Kidney tubule cell (primary cell): ENCODE measurements around the gene DLG5.
A peak's percentile ranks its signal among the peaks of the same experiment; 100 is the strongest.

Experiments
- DNase-seq: peaks from one replicate; pipeline ENCODE4 v3.0.0-alpha.2; 2018; ENCODE audit warnings: low spot score

Gene DLG5

DNA sequence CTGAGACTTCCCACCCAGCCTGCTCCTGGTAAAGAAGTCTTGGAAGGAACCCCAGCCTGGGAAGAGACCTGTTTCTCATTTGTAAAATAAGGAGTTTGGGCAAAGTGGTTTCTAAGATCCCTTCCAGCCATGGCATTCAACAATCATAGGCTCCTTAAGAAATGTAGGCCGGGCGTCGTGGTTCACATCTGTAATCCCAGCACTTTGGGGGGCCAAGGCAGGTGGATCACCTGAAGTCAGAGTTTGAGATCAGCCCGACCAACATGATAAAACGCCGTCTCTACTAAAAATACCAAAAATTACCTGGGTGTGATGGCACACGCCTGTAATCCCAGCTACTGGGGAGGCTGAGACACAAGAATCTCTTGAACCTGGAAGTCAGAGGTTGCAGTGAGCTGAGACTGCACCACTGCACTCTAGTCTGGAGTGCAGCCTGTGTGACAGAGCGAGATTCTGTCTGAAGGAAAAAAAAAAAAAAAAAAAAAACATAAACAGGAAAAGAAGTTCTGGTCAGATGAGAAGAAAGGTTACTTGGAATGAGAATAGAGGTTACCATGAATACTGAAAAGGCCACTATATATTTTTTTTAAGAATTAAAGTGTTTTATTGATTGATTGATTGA lies 15.9 kb downstream of the DLG5 start:
- DNase-seq = no peak

DNA sequence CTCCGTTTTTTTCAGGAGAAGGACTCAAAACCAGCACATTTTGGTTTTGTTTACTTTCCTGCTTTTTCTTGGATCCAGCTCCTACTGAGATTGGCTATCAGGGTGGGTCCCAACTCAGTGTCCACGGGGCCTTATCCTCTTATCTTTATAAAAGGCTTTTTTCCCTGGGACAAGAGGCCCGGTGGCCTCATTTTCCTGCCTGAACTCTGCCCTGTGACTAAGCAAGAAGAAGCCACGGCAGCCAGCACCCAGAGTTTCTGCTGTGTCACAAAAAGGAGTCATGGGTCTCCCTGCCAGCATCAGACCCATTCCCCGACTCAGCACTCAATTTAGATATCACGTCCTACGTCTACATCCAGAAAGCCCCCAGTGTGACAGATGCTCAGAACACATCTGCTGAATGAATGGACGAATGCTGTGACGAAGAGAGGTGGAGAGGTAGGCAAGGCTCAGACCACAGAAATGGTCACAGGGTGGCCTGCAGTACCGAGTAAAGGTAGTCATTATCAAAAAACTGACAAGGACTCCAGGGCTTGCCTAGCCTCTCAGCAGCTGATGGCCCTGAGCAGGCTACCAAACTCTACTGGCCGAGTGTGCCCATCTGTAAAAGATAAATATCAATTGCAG lies 16.7 kb downstream of the DLG5 start:
- peak; percentile 51 for DNase-seq

- DNase-seq = no peak
These were observed 17.4 kb downstream of the DLG5 start for GRCh38 chr10:77909021-77909748.

GRCh38 chr10:77907900-77908717 lies 18.4 kb downstream of the DLG5 start:
- DNase-seq = no peak

- DNase-seq = no peak
These were observed 19.1 kb downstream of the DLG5 start for GRCh38 chr10:77907462-77907861.

GRCh38 chr10:77906951-77907421 lies 19.6 kb downstream of the DLG5 start:
- no peak for DNase-seq

DNA sequence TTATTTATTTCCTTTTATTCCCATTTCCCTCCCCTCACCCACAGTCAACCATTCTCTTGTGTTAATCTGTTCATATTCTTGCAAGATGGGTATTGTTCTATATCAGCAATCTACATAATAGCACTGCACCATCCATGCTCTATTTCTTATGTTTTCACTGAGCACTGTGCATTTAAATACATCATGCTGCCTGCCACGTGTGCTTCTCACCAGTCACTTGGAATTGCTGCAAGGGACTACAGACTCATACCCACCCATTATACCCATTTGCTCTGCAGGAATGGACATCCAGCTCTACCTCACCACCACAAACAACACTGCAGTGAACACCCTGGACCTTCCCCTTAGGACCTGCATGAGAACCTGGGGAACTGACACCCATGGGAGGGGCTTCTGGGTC lies 20.8 kb downstream of the DLG5 start:
- DNase-seq = no peak

DNA sequence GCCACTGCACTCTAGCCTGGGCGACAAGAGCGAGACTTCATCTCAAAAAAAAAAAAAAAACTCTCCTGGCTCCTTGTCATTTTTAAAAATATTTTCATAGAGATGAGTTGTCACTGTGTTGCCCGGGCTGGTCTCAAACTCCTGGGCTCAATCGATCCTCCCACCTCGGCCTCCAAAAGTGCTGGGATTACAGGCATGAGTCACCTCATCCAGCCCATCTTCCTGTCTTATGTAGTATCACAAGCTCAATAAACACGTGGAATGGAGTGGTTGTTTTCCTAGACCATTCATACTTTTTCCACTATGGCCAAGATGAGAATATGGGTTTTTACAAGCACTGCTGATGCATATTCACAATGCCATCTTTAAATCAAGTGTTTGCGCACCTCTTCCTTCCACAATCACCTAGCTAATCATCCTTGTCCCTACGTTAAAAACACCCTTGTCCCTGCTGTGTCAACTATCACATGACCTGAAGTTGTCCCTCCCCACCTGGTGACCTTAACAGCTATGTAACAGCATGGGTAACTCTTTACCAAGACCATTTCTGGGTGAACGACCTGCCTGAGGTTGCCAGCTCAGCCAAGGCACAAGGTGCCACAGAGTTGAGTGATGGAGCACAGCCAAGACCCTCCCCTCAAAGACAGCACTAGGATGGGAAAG lies 21.3 kb downstream of the DLG5 start:
- no peak for DNase-seq

GRCh38 chr10:77904100-77904840 lies 22.3 kb downstream of the DLG5 start:
- no peak for DNase-seq

- no peak for DNase-seq
These were observed 24.4 kb downstream of the DLG5 start for GRCh38 chr10:77902159-77902558.

GRCh38 chr10:77901743-77902142 lies 24.8 kb downstream of the DLG5 start:
- no peak for DNase-seq

DNA sequence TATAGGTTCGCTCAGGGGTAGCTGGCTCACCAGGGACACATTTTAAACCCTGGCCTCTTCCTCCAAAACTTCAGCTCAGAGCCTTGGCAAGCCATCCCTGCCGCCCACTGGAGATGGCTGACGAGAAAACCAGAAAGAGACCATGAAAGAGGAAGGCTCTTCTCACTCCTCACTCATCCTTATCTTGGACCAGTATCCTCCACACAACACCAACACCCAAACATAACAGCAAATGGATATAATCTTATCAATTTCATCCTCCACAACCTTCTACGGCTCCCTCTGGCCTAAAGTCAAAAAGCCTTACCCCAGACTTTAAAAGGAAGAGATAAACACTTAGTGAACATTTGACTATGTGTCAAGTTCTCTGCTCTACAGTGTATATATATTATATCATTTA lies 26.9 kb downstream of the DLG5 start:
- no peak for DNase-seq

DNA sequence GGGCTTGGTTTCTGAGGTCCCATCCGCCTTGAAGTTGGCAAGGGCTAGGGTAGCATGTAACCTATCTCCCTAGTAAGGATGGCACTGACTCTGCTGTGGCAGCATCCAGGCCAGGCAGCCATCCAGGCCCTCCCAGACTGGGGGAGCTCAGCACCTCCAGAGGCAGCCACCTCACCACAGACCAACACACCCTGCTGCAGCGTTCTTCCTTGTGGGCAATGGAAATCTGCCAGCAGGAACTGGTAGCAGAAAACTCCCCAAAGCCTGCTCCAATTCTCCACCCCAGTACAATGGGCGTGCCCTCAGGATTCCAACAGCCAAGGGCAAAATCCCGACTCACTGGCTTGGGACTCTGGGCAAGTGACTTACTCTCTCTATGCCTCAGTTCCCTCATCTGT lies 27.5 kb downstream of the DLG5 start:
- DNase-seq = peak; percentile 86

DNA sequence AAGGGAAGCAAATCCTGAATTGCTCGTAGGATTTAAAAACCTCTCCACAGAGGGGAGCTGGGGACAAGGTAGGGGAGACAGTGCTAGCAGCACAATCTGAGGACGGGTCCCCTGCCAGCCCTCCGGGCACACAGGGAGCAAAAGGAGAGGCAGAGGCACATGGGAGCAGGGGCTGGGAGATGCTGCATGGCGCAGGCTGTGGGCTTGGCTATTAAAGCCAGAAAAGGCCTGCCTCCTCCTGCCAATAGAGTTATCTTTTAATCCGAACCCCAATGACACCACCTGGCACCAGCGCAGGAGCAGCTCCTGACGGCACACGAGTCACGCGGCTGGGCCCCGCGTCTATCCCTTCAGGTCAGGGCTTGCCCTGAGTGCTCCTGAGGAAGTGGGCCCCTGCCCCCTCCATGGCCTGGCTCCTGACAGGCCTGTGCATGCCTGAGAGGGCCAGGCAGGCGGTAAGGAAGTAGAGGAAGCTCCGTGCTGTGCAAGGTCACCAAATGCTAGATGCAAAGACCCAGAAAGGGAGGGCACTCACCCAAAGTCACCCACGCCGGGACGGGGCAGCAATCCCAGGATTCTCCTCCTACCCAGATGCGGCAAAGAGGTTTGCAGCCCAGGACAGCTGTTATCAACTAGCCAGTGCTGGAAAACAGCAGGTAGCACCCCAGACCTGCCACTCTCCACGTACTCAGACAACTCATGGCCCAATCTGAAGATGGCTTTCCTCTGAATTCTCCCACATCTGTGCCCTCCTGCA lies 28.1 kb downstream of the DLG5 start:
- peak; percentile 77 for DNase-seq

DNA sequence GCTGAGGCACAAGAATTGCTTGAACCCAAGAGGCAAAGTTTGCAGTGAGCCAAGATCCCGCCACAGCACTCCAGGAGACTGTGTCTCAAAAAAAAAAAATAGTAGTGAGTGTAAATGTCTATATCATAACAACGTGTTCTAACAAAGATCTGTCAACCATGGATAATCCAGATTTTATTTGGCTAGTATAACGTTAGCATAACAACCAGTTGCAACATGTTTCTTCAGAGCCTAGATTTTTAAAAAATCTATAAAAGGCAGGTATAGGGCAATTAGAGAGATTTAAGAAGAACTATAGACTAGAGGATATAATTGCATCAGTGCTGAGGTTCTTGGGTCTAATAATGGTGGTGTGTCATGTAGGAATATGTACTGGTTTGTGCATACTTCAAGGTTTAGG lies 30.5 kb downstream of the DLG5 start:
- no peak for DNase-seq

GRCh38 chr10:77894058-77894457 lies 32.5 kb downstream of the DLG5 start:
- no peak for DNase-seq

DNA sequence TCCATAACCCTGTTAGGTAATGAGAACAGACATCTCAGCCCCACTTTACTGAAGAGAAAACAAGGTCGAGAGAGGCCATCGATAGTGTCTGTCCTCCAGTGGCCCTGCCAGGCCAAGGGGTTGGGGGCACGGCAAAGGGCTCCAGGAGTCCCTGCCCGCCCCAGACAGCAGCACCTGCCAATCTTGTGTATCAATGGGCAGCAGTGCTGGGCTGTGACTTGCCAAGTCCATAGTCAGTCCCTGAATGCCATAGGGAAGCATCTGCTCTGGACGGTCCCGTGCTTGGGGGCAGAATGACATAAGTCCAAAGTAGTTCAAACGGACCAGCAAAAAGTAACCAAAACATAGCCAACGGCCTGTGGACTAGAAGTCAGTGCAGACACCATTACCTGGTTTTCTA lies 33.2 kb downstream of the DLG5 start:
- DNase-seq = no peak

- DNase-seq = no peak
These were observed 33.8 kb downstream of the DLG5 start for GRCh38 chr10:77892761-77893160.

GRCh38 chr10:77892021-77892739 lies 34.4 kb downstream of the DLG5 start:
- DNase-seq = peak; percentile 39

GRCh38 chr10:77890097-77890496 lies 36.5 kb downstream of the DLG5 start:
- no peak for DNase-seq
